Liver (tissue), 4 donors: ENCODE measurements around the gene CACNA1I. TPM values are rescaled to one million over a fixed set of nuclear protein-coding genes. Genes with fewer than 3 reads are reported as not detected.

Experiments used
- polyA plus RNA-seq, 2 donors: library from polyadenylated mRNA; stranded (reverse) in 1 of 2; unstranded in 1 of 2; fragments of 200-250 nt in 1 of 2; fragments of >200 nt in 1 of 2; fragmentation: Nextera tagmentation in 1 of 2; extraction: Ambion mirVana in 1 of 2; gene quantifications; one replicate each; pipeline versions ENCODE4 v1.2.1 to v1.2.3, GENCODE V29; 2013 to 2015
- total RNA-seq, 2 donors: library from RNA; depleted of rRNA; stranded (reverse); fragments of >200 nt; gene quantifications; one replicate each; pipeline ENCODE4 v1.2.3, GENCODE V29; 2014
- donor health status: healthy.
- donor health status: healthy.
- donor health status: healthy.

Gene CACNA1I
- total and polyA plus RNA-seq, 4 donors, result under 0.01 to 0.14 (median 0.01) TPM; not detected in 1

Other genes starting within 250 kb of the CACNA1I start
- 10 to 100 TPM in 1 of 2 donors, 1 to 10 TPM in 1; 1.8 to 21.9 TPM for gene SYNGR1, start 220.8 kb upstream of the CACNA1I start, total RNA-seq
- 1 to 10 TPM; 3.6 to 6.7 TPM for gene SYNGR1, start 220.8 kb upstream of the CACNA1I start, polyA plus RNA-seq
- gene TAB1, start 171.0 kb upstream of the CACNA1I start, total RNA-seq, result 10 to 100 TPM; 11.6 to 12.8 TPM
- gene TAB1, start 171.0 kb upstream of the CACNA1I start, polyA plus RNA-seq, result 1 to 10 TPM; 5.6 to 9.9 TPM
- gene MGAT3, start 113.7 kb upstream of the CACNA1I start, total RNA-seq, result 1 to 10 TPM in 1 of 2 donors, under 1 TPM in 1; 0.08 to 7.6 TPM
- under 1 TPM; 0.03 to 0.12 TPM for gene MGAT3, start 113.7 kb upstream of the CACNA1I start, polyA plus RNA-seq
- 10 to 100 TPM; 19.7 to 31.1 TPM for gene MIEF1, start 68.5 kb upstream of the CACNA1I start, total RNA-seq
- 10 to 100 TPM; 12.9 to 21.8 TPM for gene MIEF1, start 68.5 kb upstream of the CACNA1I start, polyA plus RNA-seq
- gene ATF4, start 50.2 kb upstream of the CACNA1I start, total RNA-seq, result 100 to 1,000 TPM; 112 to 181 TPM
- 100 to 1,000 TPM; 157 to 211 TPM for gene ATF4, start 50.2 kb upstream of the CACNA1I start, polyA plus RNA-seq
- 10 to 100 TPM; 36.3 to 41.9 TPM for gene RPS19BP1, start 38.0 kb upstream of the CACNA1I start, total RNA-seq
- gene RPS19BP1, start 38.0 kb upstream of the CACNA1I start, polyA plus RNA-seq, result 10 to 100 TPM; 84.8 to 89.6 TPM